Endodermal cell (in vitro differentiated cells): Measurements from ENCODE around the gene PLAGL1. TPM values are rescaled to one million over a fixed set of nuclear protein-coding genes. Genes with fewer than 3 reads are reported as not detected.

Experiments used
- DNase-seq: peaks from one replicate; pipeline ENCODE4 v3.0.0-alpha.2; 2017
- H3K27ac ChIP-seq: 2 replicates; pipeline ENCODE4 v1.5.1; 2013; ENCODE audit warnings: mild to moderate bottlenecking, low read depth, low read length, moderate library complexity
- H3K27me3 ChIP-seq: 2 replicates; pipeline ENCODE4 v1.6.1; 2013; ENCODE audit warnings: mild to moderate bottlenecking, low read length, moderate library complexity; ENCODE audit not compliant: insufficient read depth, control insufficient read depth, poor library complexity, severe bottlenecking
- H3K36me3 ChIP-seq: 2 replicates; pipeline ENCODE4 v1.7.0; 2013; ENCODE audit warnings: mild to moderate bottlenecking, low read length, moderate library complexity; ENCODE audit not compliant: control insufficient read depth, insufficient read depth
- H3K4me1 ChIP-seq: one replicate; pipeline ENCODE4 v1.7.0; 2013; ENCODE audit warnings: low read length; ENCODE audit not compliant: control insufficient read depth, insufficient read depth
- H3K4me3 ChIP-seq: 2 replicates; pipeline ENCODE4 v1.5.1; 2013; ENCODE audit warnings: mild to moderate bottlenecking, low read length, moderate library complexity
- H3K9ac ChIP-seq: 2 replicates; pipeline ENCODE4 v1.6.1; 2013; ENCODE audit warnings: mild to moderate bottlenecking, low read length, moderate library complexity; ENCODE audit not compliant: poor library complexity, severe bottlenecking; ENCODE audit errors: extremely low read depth
- H3K9me3 ChIP-seq: 2 replicates; pipeline ENCODE4 v1.6.1; 2013; ENCODE audit warnings: mild to moderate bottlenecking, low read length, moderate library complexity; ENCODE audit not compliant: control insufficient read depth
- H3K27ac Mint-ChIP-seq: 2 replicates; pipeline ENCODE4 v1.8.0; 2020; ENCODE audit warnings: mixed read lengths
- H3K27me3 Mint-ChIP-seq: 2 replicates; pipeline ENCODE4 v1.8.0; 2021; ENCODE audit warnings: mild to moderate bottlenecking, mixed read lengths; ENCODE audit not compliant: insufficient read depth
- H3K36me3 Mint-ChIP-seq: 2 replicates; pipeline ENCODE4 v1.8.0; 2020; ENCODE audit warnings: low read depth, mixed read lengths
- H3K4me1 Mint-ChIP-seq: 2 replicates; pipeline ENCODE4 v1.8.0; 2020; ENCODE audit warnings: mixed read lengths
- H3K4me3 Mint-ChIP-seq: 2 replicates; pipeline ENCODE4 v1.8.0; 2020; ENCODE audit warnings: mild to moderate bottlenecking, moderate library complexity, mixed read lengths
- H3K9me3 Mint-ChIP-seq: 2 replicates; pipeline ENCODE4 v1.8.0; 2020; ENCODE audit warnings: mild to moderate bottlenecking, mixed read lengths
- CTCF ChIP-seq: fragments of 200-600 bp; sonication (generic); conservative IDR thresholded peaks from 2 replicates; pipeline ENCODE4 v1.5.0; 2021; ENCODE audit warnings: antibody characterized with exemption, mild to moderate bottlenecking
- WGBS, 2 experiments: methylation state at CpG; one replicate each; pipeline versions ENCODE4 v1.1.5 to v1.1.7; 2013; ENCODE audit warnings: missing lambda C conversion rate in 2 of 2, mixed read lengths in 1 of 2; ENCODE audit not compliant: insufficient coverage in 1 of 2, insufficient read length in 1 of 2; 5-methylcytosine and 5-hydroxymethylcytosine counted together
- total RNA-seq, 2 donors: library from RNA; stranded (reverse); fragmentation: NEBNext Ultra II Directional in 1 of 2; extraction: Animal tissue kit (Norgen Biotek cat#: 25700) in 1 of 2; gene quantifications; 2 replicates in 1 of 2; 3 replicates in 1 of 2; pipeline ENCODE4 v1.2.1, GENCODE V29; 2021

Gene PLAGL1
- total RNA-seq, 2 donors from 2014 or later, result 1.4 to 1.6 TPM

GRCh38 chr6:143973097-143973966 is 34.7 kb downstream of the PLAGL1 start:
- WGBS, 2 experiments, result 7 to 12% methylated on average over 10 to 13 of the region's 13 CpGs
- H3K27ac ChIP-seq, result peak overlapping the region; percentile 98
- no peak for TF ChIP-seq CTCF
- no peaks in the 10 kb centered on the region for H3K36me3 ChIP-seq
- H3K9me3 ChIP-seq, result no peaks in the 10 kb centered on the region
- peaks cover 33% of the 10 kb centered on the region for H3K4me1 ChIP-seq
- H3K9ac ChIP-seq, result no peak overlapping the region
- Mint-ChIP-seq H3K36me3 (no peaks in the 10 kb centered on the region), H3K4me3 (peak overlapping the region; percentile 19), H3K4me1 (peaks cover 45% of the 10 kb centered on the region), H3K9me3 (no peaks in the 10 kb centered on the region), H3K27ac (peak overlapping the region; percentile 77), H3K27me3 (peaks cover 72% of the 10 kb centered on the region)
- peak; percentile 89 for DNase-seq
- peak overlapping the region; percentile 41 for H3K4me3 ChIP-seq
- peaks cover 54% of the 10 kb centered on the region for H3K27me3 ChIP-seq

- H3K4me3 ChIP-seq, result no peak overlapping the region
- peaks cover 33% of the 10 kb centered on the region for H3K4me1 ChIP-seq
- WGBS, 2 experiments, result 38% methylated on average over 4 of the region's 4 CpGs; no CpG with 5 or more reads in 1 of the 2 experiments
- TF ChIP-seq CTCF, result no peak
- Mint-ChIP-seq H3K4me1 (peaks cover 42% of the 10 kb centered on the region), H3K9me3 (no peaks in the 10 kb centered on the region), H3K27me3 (peaks cover 81% of the 10 kb centered on the region), H3K4me3 (no peak overlapping the region), H3K27ac (no peak overlapping the region), H3K36me3 (no peaks in the 10 kb centered on the region)
- no peaks in the 10 kb centered on the region for H3K36me3 ChIP-seq
- no peak for DNase-seq
- peak overlapping the region; percentile 98 for H3K27ac ChIP-seq
- H3K27me3 ChIP-seq, result peaks cover 71% of the 10 kb centered on the region
- no peak overlapping the region for H3K9ac ChIP-seq
- no peaks in the 10 kb centered on the region for H3K9me3 ChIP-seq
Observed at GRCh38 chr6:143971482-143972205, 36.4 kb downstream of the PLAGL1 start.

GRCh38 chr6:143970456-143971218 is 37.4 kb downstream of the PLAGL1 start:
- H3K27ac Mint-ChIP-seq, result no peak overlapping the region
- no peaks in the 10 kb centered on the region for H3K9me3 Mint-ChIP-seq
- H3K9me3 ChIP-seq, result no peaks in the 10 kb centered on the region
- peaks cover 87% of the 10 kb centered on the region for H3K27me3 Mint-ChIP-seq
- WGBS, 2 experiments, result 81 to 82% methylated on average over 3 to 6 of the region's 6 CpGs
- no peak for DNase-seq
- no peak overlapping the region for H3K9ac ChIP-seq
- TF ChIP-seq CTCF, result no peak
- H3K4me1 ChIP-seq, result peaks cover 29% of the 10 kb centered on the region
- H3K27me3 ChIP-seq, result peaks cover 81% of the 10 kb centered on the region
- H3K36me3 ChIP-seq, result no peaks in the 10 kb centered on the region
- H3K36me3 Mint-ChIP-seq, result no peaks in the 10 kb centered on the region
- no peak overlapping the region for H3K4me3 ChIP-seq
- no peak overlapping the region for H3K4me3 Mint-ChIP-seq
- peak overlapping the region; percentile 98 for H3K27ac ChIP-seq
- H3K4me1 Mint-ChIP-seq, result peaks cover 40% of the 10 kb centered on the region
